Neural progenitor cell (in vitro differentiated cells): ENCODE data around the gene FBXL17. TPM values are rescaled to one million over a fixed set of nuclear protein-coding genes. Genes with fewer than 3 reads are reported as not detected.

Experiments
- DNase-seq: peaks from one replicate; pipeline ENCODE4 v3.0.0-alpha.2; 2016; ENCODE audit warnings: low spot score
- H2AFZ ChIP-seq: fragments of 200-600 bp; sonication (generic); replicated peaks from 2 replicates; pipeline ENCODE4 v1.6.1; 2016; ENCODE audit warnings: antibody characterized with exemption
- H3F3A ChIP-seq: fragments of 200-600 bp; sonication (generic); 2 replicates; pipeline ENCODE4 v1.6.1; 2016; ENCODE audit warnings: antibody characterized with exemption, low read depth
- H3K27ac ChIP-seq: fragments of 200-600 bp; sonication (generic); 2 replicates; pipeline ENCODE4 v1.5.1; 2016; ENCODE audit warnings: mild to moderate bottlenecking
- H3K27me3 ChIP-seq: fragments of 200-600 bp; sonication (generic); 2 replicates; pipeline ENCODE4 v1.6.1; 2016; ENCODE audit warnings: mild to moderate bottlenecking, moderate library complexity
- H3K36me3 ChIP-seq: fragments of 200-600 bp; sonication (generic); 2 replicates; pipeline ENCODE4 v1.5.1; 2016
- H3K4me1 ChIP-seq: fragments of 200-600 bp; sonication (generic); 2 replicates; pipeline ENCODE4 v1.6.1; 2016; ENCODE audit warnings: mixed run types
- H3K4me2 ChIP-seq: fragments of 200-600 bp; sonication (generic); 2 replicates; pipeline ENCODE4 v1.6.1; 2016
- H3K4me3 ChIP-seq: fragments of 200-600 bp; sonication (generic); 2 replicates; pipeline ENCODE4 v1.5.1; 2016
- H3K79me2 ChIP-seq: fragments of 200-600 bp; sonication (generic); 2 replicates; pipeline ENCODE4 v1.6.1; 2016; ENCODE audit warnings: low read depth
- H3K9ac ChIP-seq: fragments of 200-600 bp; sonication (generic); 2 replicates; pipeline ENCODE4 v1.6.1; 2016
- H3K9me3 ChIP-seq: fragments of 200-600 bp; sonication (generic); 2 replicates; pipeline ENCODE4 v1.5.1; 2016; ENCODE audit warnings: low read depth
- H4K20me1 ChIP-seq: fragments of 200-600 bp; sonication (generic); 2 replicates; pipeline ENCODE4 v1.6.1; 2016; ENCODE audit warnings: low read depth
- H3K27ac Mint-ChIP-seq: 3 replicates; pipeline ENCODE4 v1.8.0; 2021; ENCODE audit warnings: mixed read lengths
- H3K27me3 Mint-ChIP-seq: 2 replicates; pipeline ENCODE4 v1.8.0; 2022; ENCODE audit warnings: low read depth, mild to moderate bottlenecking, inconsistent platforms, moderate library complexity, mixed read lengths; ENCODE audit not compliant: insufficient read depth
- H3K36me3 Mint-ChIP-seq: 3 replicates; pipeline ENCODE4 v1.8.0; 2021; ENCODE audit warnings: mixed read lengths
- H3K4me1 Mint-ChIP-seq: 3 replicates; pipeline ENCODE4 v1.8.0; 2021; ENCODE audit warnings: mixed read lengths
- H3K4me3 Mint-ChIP-seq: 3 replicates; pipeline ENCODE4 v1.8.0; 2021; ENCODE audit warnings: mild to moderate bottlenecking, moderate library complexity, mixed read lengths
- H3K9me3 Mint-ChIP-seq: 3 replicates; pipeline ENCODE4 v1.8.0; 2020; ENCODE audit warnings: mixed read lengths
- EZH2 ChIP-seq: fragments of 200-600 bp; sonication (generic); IDR thresholded peaks from 2 replicates; pipeline ENCODE4 v1.6.1; 2017; ENCODE audit warnings: antibody characterized with exemption, mild to moderate bottlenecking, moderate library complexity
- EZH2phosphoT487 ChIP-seq: fragments of 200-600 bp; sonication (generic); IDR thresholded peaks from 2 replicates; pipeline ENCODE4 v1.6.1; 2017; ENCODE audit warnings: antibody characterized with exemption
- total RNA-seq: library from RNA; depleted of rRNA; stranded (reverse); fragments of >200 nt; gene quantifications from 2 replicates; pipeline ENCODE4 v1.2.3, GENCODE V29; 2015; ENCODE audit warnings: low replicate concordance
- TF ChIP-seq, protein P1 (sequence below): fragments of 200-600 bp; sonication (generic); IDR thresholded peaks from 2 replicates; pipeline ENCODE4 v1.5.1; 2017; ENCODE audit warnings: antibody characterized with exemption, mild to moderate bottlenecking

Gene FBXL17
- total RNA-seq, 1 donor from 2014 or later = 7.6 TPM

DNA sequence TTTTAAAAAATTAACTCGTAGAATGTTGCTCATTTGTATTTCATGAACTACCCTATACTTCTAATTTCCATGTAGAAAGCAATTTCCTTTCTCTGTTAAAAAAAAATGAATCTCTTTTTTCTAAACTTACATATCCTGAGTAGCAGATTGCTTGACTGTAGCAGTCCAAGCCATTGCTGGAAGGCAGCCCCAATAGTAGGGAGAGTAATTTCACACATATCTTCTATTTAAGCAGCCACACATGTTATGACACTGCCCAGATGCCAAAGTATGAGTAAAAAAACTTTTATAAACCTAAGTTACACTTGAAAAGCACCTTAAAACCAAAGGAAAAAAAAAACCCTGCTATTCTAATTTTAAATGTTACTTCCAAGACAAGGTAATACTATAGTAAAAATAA, 69.6 kb downstream of the FBXL17 start:
- no peaks in the 10 kb centered on the region for H3K9me3 Mint-ChIP-seq

DNA sequence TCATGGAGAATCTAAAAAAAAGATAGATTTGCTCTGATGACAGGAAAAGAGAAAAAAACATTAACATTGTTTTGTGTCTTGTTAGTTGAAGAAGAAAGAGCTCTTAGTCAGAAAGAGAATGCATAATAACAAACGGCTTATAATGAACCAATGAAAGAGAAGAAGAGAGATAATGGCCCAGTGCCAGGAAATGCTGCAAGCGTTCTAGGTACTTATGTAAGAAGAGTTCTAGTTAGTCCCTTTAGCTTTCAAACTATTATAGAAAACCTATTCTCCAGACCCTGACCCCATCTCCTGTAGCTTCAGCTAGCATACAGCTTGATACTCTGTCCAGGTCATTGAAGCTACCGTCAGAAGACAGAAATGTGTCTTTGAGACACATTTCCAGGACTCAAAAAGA, 70.2 kb downstream of the FBXL17 start:
- no peak for DNase-seq
- Histone ChIP-seq H3K9ac (no peak overlapping the region), H3K4me3 (no peak overlapping the region), H3K79me2 (no peaks in the 10 kb centered on the region), H2AFZ (no peak overlapping the region), H3K27me3 (no peaks in the 10 kb centered on the region), H3K4me2 (no peak overlapping the region), H3K36me3 (no peaks in the 10 kb centered on the region), H3K9me3 (no peaks in the 10 kb centered on the region), H3F3A (no peaks in the 10 kb centered on the region), H4K20me1 (no peaks in the 10 kb centered on the region), H3K27ac (no peak overlapping the region), H3K4me1 (no peaks in the 10 kb centered on the region)
- Mint-ChIP-seq H3K9me3 (no peaks in the 10 kb centered on the region), H3K27me3 (no peaks in the 10 kb centered on the region), H3K4me3 (no peak overlapping the region), H3K4me1 (no peaks in the 10 kb centered on the region), H3K36me3 (no peaks in the 10 kb centered on the region), H3K27ac (no peak overlapping the region)
- TF ChIP-seq, protein P1, sequence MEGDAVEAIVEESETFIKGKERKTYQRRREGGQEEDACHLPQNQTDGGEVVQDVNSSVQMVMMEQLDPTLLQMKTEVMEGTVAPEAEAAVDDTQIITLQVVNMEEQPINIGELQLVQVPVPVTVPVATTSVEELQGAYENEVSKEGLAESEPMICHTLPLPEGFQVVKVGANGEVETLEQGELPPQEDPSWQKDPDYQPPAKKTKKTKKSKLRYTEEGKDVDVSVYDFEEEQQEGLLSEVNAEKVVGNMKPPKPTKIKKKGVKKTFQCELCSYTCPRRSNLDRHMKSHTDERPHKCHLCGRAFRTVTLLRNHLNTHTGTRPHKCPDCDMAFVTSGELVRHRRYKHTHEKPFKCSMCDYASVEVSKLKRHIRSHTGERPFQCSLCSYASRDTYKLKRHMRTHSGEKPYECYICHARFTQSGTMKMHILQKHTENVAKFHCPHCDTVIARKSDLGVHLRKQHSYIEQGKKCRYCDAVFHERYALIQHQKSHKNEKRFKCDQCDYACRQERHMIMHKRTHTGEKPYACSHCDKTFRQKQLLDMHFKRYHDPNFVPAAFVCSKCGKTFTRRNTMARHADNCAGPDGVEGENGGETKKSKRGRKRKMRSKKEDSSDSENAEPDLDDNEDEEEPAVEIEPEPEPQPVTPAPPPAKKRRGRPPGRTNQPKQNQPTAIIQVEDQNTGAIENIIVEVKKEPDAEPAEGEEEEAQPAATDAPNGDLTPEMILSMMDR = no peak
- no peak for TF ChIP-seq EZH2
- no peak for TF ChIP-seq EZH2phosphoT487

More for the DNA sequence above, 69.6 kb downstream of the FBXL17 start:
- peaks cover 4% of the 10 kb centered on the region for H3F3A ChIP-seq
- H3K9me3 ChIP-seq = no peaks in the 10 kb centered on the region
- no peaks in the 10 kb centered on the region for H3K4me1 ChIP-seq
- H2AFZ ChIP-seq = no peak overlapping the region
- no peaks in the 10 kb centered on the region for H3K4me1 Mint-ChIP-seq
- no peak for DNase-seq
- no peaks in the 10 kb centered on the region for H3K36me3 Mint-ChIP-seq
- H3K9ac ChIP-seq = no peak overlapping the region
- H3K4me3 Mint-ChIP-seq = no peak overlapping the region
- no peaks in the 10 kb centered on the region for H3K27me3 ChIP-seq
- no peak overlapping the region for H3K4me3 ChIP-seq
- H3K27ac Mint-ChIP-seq = no peak overlapping the region
- H3K27ac ChIP-seq = no peak overlapping the region
- no peaks in the 10 kb centered on the region for H3K36me3 ChIP-seq
- TF ChIP-seq EZH2phosphoT487 (no peak), EZH2 (no peak)
- TF ChIP-seq, protein P1 = no peak
- H3K4me2 ChIP-seq = no peak overlapping the region
- H4K20me1 ChIP-seq = no peaks in the 10 kb centered on the region
- no peaks in the 10 kb centered on the region for H3K27me3 Mint-ChIP-seq
- H3K79me2 ChIP-seq = no peaks in the 10 kb centered on the region

DNA sequence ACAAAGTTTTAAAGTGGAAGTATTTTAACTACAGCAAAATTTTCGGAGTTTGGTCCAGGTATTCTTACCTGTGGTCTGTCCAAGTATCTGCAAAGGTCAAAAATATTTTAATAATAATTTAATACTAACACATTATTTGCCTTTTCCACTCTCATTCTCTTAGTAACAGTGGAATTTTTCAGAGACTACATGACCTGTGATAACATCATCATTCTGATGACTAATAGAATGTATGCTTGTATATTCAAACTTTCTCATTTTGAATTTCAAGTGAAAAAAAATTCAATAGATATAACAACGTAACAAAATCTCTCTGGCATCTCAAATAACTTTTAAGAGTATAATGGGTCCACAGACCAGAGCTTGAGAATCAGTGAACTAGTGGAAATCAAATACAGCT, 78.3 kb downstream of the FBXL17 start:
- H3K36me3 Mint-ChIP-seq = no peaks in the 10 kb centered on the region
- Histone ChIP-seq H3K4me1 (no peaks in the 10 kb centered on the region), H3K9ac (no peak overlapping the region), H2AFZ (no peak overlapping the region), H3K27me3 (no peaks in the 10 kb centered on the region), H3K9me3 (no peaks in the 10 kb centered on the region), H3K36me3 (no peaks in the 10 kb centered on the region), H3K4me2 (no peak overlapping the region), H3F3A (no peaks in the 10 kb centered on the region), H3K27ac (no peak overlapping the region), H4K20me1 (no peaks in the 10 kb centered on the region), H3K4me3 (no peak overlapping the region), H3K79me2 (no peaks in the 10 kb centered on the region)
- no peak for DNase-seq
- no peaks in the 10 kb centered on the region for H3K27me3 Mint-ChIP-seq
- no peak overlapping the region for H3K4me3 Mint-ChIP-seq
- no peak for TF ChIP-seq EZH2
- TF ChIP-seq EZH2phosphoT487 = no peak
- TF ChIP-seq, protein P1 = no peak
- no peak overlapping the region for H3K27ac Mint-ChIP-seq
- H3K9me3 Mint-ChIP-seq = no peaks in the 10 kb centered on the region
- no peaks in the 10 kb centered on the region for H3K4me1 Mint-ChIP-seq
